ES-I3 (cell line): ENCODE measurements around the gene GNAI1.

Experiments used
- H3K36me3 ChIP-seq: 2 replicates; pipeline ENCODE4 v1.6.1; 2013; ENCODE audit warnings: mild to moderate bottlenecking, low read length, control low read depth, moderate library complexity; ENCODE audit not compliant: insufficient read depth
- H3K4me1 ChIP-seq: 2 replicates; pipeline ENCODE4 v1.6.1; 2013; ENCODE audit warnings: mild to moderate bottlenecking, control low read depth, low read length; ENCODE audit not compliant: insufficient read depth
- H3K9ac ChIP-seq: 2 replicates; pipeline ENCODE4 v1.6.1; 2013; ENCODE audit warnings: low read depth, mild to moderate bottlenecking, low read length, moderate library complexity
- H3K9me3 ChIP-seq: 2 replicates; pipeline ENCODE4 v1.6.1; 2013; ENCODE audit warnings: mild to moderate bottlenecking, low read length, moderate library complexity; ENCODE audit not compliant: control insufficient read depth, insufficient read depth

GNAI1 gene

DNA sequence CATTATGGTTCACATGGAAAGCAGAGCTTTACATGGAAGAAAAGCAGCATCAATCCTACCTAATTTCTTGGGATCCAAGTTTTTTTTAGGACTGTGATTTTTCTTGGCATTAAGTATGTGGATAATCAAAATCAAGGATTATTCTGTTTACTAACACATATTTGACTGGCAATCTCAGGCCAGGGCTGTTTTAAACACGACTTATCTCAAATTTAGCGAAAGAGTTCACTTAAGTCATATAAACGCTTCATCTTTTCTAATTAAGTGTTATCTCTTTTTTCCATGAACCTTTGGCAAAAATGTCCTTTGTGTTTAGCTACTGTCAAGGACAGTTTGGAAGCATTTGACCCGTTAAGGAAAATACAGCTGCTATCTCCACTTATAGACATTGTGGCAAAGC lies 92.0 kb downstream of the GNAI1 start:
- peaks cover 15% of the 10 kb centered on the region for H3K4me1 ChIP-seq
- no peaks in the 10 kb centered on the region for H3K9me3 ChIP-seq
- no peaks in the 10 kb centered on the region; the same call in 1 of the 2 replicates for H3K36me3 ChIP-seq
- H3K9ac ChIP-seq: no peak overlapping the region

DNA sequence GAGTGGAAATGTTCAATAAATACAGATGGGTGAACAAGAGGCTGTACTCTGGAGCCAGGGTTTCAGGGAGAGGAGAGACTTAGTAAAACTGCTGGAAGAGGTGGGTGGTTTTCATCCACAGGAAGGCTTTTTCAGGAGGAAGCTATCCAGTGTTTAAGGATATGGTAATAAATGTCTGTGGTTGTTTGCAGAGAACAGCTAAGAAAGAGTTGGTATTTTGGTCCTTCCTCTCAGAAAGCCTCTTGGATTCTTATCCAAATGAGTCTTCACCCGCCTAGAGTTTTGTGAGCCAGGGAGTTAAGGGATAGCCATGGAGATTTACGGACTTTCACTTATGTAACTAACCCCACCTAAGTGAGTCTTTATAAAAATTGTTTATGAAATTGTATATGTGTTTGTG lies 95.7 kb downstream of the GNAI1 start:
- H3K36me3 ChIP-seq: no peaks in the 10 kb centered on the region
- H3K4me1 ChIP-seq: 0 out of 2 replicates have a peak, but pooled peaks cover 6% of the 10 kb centered on the region
- H3K9ac ChIP-seq: no peak overlapping the region
- H3K9me3 ChIP-seq: no peaks in the 10 kb centered on the region

DNA sequence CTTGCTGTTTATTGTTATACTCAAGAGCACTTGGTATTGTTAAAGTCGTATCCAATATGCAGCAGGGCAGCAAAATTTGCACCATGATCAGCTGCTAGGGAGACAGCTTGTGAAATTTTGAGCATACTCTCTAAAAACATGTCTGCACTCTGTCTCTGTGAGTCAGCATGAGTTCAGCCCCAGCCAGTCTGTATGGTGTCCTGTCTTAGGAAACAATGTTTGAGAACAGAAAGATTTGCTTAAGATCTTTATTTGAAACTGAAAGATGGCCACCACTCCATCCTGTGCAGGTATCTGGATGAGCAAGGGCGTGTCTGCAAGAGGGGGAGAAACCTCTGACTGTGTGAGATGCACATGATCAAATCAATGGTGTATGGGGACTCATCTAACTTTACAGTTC lies 97.1 kb downstream of the GNAI1 start:
- H3K4me1 ChIP-seq: 0 out of 2 replicates have a peak, but pooled peaks cover 6% of the 10 kb centered on the region
- H3K9ac ChIP-seq: no peak overlapping the region
- no peaks in the 10 kb centered on the region for H3K36me3 ChIP-seq
- H3K9me3 ChIP-seq: no peaks in the 10 kb centered on the region

DNA sequence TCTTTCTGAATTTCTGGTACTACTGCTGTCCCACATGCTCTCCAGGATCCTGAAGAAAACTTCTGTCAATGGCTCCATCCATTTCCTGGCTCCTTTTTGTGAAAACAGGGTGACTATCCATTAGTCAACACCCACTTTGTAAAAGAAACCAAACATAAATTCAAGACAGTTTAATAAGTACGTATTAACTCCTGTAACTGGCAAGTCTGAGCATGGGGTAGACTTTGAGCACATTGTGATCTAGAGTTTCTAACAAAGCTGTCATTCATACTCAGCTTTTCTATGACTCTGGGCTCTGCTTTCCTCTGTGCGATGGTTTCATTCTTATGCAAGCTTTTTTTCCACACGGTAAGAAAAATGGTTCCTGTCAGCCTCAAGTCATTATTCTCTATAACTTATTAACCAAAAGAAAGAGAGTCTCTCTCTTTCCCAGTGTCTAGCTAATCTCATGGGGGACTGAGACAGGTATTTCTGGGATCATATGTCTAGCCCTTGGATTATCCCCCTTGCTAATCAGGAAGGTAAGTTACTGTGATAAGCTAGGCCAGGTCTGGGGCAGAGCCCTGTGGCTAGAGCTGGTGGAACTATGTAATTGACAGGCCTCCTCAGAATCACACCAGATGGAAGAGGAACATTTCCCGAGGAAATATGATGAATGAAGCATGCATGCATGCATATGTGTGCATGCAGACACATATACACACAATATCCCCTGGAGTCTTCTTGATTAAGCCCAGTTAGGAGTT lies 98.5 kb downstream of the GNAI1 start:
- H3K4me1 ChIP-seq: 0 out of 2 replicates have a peak, but pooled peaks cover 6% of the 10 kb centered on the region
- no peak overlapping the region for H3K9ac ChIP-seq
- H3K9me3 ChIP-seq: no peaks in the 10 kb centered on the region
- H3K36me3 ChIP-seq: no peaks in the 10 kb centered on the region

DNA sequence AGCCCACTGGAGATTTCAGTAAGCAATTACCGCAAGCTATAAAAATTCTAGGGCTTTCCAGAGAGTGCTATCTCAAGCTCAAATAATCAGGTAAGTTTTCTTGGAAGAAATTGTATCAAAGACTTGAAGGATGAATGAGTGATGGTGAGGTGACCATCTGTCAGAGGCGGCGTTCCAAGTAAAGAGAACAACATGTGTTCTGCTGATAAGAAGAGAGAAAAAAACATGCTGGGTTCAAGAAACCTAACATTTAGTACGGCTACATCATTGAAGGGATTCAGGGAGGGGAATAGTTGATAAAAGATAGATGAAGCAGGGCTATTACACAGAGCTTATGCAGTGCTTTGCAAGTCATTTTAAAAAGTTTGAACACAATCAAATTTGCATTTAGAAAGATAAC lies 100.7 kb downstream of the GNAI1 start:
- Histone ChIP-seq H3K9me3 (no peaks in the 10 kb centered on the region), H3K9ac (no peak overlapping the region), H3K4me1 (peaks cover 2% of the 10 kb centered on the region; the same call in 1 of the 2 replicates), H3K36me3 (no peaks in the 10 kb centered on the region)

DNA sequence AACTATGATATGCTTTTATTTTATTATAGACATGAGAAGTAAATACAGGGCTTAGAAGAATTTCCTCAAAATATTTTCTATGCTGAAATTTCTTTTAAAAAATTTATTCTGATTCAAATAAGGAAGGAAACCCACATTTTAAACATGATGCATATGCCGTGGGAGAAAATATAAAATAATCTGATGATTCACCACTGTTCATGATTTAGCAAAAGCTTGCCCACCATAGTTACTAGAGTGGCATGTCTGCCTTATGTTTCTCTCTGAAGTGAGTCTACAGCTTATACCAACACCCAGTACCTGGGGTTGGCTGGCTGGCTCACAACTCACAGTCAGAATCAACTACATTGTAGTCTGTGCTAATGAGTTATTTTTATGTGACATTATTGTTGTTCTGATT lies 102.0 kb downstream of the GNAI1 start:
- Histone ChIP-seq H3K9me3 (no peaks in the 10 kb centered on the region), H3K9ac (no peak overlapping the region), H3K4me1 (peaks cover 8% of the 10 kb centered on the region; the same call in 1 of the 2 replicates), H3K36me3 (no peaks in the 10 kb centered on the region)

DNA sequence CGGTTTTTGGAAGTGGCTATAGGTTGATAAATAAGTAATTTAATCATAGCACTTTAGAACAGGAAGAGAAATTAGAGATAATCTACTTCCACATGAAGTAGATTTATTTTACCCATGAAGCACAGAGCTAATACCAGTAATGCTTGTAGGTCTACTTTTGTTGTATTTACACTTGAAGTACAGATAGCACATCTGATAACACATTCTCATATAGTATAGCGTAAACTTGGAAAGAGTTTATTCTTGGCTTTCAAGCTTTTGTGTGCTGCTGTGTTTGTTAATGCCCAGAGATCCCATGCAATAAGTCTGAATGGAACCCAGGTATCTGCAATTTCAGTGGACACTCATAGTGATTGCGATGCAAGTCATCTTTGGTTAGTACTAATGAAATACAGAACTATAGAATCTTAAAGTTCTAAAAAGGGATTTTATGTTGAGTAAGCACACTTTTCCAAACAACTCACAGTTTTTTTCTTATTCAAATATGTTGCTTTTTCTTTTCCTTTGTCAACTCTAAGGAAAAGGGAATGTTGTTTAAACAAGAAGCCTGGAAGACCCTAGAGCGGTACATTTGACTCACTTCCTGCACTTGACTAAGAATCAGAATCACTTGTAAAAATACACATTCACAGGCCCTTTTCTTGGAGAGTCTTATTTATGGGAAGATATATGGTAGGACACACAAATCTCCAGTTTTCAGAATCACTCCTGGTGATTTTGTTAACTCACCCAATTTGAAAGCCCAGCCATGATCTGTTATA lies 105.8 kb downstream of the GNAI1 start:
- Histone ChIP-seq H3K4me1 (peaks cover 11% of the 10 kb centered on the region), H3K9ac (no peak overlapping the region), H3K36me3 (no peaks in the 10 kb centered on the region), H3K9me3 (no peaks in the 10 kb centered on the region)

DNA sequence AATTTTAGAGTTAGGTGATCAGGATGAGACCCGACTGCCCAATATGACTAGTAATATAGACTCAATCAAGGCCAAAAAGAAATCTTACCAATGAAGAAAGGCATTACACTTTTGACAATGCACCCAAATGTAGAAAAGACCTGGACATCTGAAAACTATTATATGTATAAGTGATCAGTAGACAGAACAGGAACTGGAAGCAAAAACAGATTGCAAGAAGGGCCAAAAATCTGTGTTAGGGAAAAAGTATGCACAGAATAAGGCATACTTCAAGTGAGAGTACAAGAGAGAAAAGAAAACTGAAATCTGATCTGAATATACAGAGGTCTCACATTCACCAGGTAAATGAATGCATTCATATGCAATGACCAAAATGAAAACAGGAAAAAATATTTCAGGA lies 107.0 kb downstream of the GNAI1 start:
- H3K9me3 ChIP-seq: no peaks in the 10 kb centered on the region
- no peak overlapping the region for H3K9ac ChIP-seq
- H3K36me3 ChIP-seq: no peaks in the 10 kb centered on the region
- peaks cover 11% of the 10 kb centered on the region for H3K4me1 ChIP-seq

DNA sequence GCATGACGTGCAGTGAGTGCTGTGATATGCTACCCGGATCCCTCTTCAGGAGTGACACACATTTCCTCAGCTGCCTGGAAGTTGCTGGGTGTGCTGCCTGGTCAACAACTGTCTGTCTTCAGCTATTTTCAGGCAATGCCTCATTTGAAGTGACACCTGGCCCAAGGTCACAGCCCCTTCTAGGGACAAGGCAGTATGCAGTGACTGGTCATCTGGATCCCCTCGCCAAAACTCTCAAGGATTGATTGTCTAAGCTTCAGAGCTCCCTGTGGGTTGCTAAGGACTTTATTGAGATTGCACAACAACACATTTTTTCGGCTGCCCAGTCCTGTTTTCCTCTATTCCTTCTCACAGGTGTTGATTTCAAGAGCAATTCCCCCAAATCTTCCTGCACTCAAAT lies 108.8 kb downstream of the GNAI1 start:
- Histone ChIP-seq H3K9ac (no peak overlapping the region), H3K36me3 (no peaks in the 10 kb centered on the region), H3K9me3 (no peaks in the 10 kb centered on the region), H3K4me1 (peaks cover 11% of the 10 kb centered on the region)

DNA sequence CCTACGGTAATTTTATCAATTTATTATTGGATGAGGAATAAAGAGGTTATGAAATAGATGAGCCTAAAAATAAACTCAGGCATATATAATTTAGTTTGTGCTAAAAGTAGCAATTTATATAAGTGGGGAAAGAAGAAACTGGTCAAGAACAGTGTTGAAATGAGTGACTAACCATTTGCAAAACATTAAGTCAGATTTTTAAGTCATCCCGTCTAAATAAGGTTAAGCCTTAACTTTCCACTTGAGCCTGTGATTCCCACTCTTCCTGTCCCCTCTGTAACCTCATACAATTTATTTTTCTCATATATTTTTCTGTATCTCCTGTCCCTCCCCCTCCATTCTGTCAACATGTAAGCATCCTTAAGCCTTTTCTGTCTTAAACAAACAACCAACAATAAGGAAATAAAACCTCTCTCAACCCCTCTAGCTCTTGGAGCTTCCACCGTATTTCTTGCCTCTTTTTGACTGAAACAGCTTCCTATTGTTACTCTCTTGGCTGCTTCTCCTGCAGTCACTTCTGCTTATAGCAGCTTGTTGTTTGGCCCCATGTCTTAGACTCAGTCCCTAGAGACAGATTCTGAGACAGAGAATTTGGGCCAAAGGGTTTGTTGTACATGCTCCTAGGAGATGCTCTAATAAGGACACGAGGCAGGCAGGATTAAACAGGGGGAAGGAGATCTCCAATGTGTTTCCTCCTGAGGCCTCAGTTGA lies 109.7 kb downstream of the GNAI1 start:
- H3K36me3 ChIP-seq: no peaks in the 10 kb centered on the region
- H3K9ac ChIP-seq: no peak overlapping the region
- H3K4me1 ChIP-seq: peaks cover 11% of the 10 kb centered on the region
- H3K9me3 ChIP-seq: no peaks in the 10 kb centered on the region

DNA sequence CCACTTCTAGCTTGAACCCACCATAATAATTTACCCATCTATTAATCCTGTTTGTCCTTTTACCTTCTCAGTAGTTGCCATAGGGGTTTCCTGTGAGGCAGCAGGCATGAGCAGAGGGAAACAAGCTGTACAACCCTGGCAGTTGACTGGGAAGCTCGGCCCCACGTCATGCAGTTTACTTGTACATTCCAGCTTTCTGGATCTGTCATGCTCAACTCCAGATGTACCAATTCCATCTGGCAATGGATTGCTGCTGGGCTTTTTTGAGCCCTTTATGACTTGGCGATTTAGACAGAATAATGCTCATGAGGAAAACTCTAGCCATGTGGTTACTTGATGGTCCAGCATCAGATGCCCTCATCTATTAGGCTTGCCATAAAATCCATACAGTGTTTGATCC lies 112.5 kb downstream of the GNAI1 start:
- Histone ChIP-seq H3K4me1 (peaks cover 3% of the 10 kb centered on the region; the same call in 1 of the 2 replicates), H3K9ac (no peak overlapping the region), H3K36me3 (no peaks in the 10 kb centered on the region), H3K9me3 (no peaks in the 10 kb centered on the region)

DNA sequence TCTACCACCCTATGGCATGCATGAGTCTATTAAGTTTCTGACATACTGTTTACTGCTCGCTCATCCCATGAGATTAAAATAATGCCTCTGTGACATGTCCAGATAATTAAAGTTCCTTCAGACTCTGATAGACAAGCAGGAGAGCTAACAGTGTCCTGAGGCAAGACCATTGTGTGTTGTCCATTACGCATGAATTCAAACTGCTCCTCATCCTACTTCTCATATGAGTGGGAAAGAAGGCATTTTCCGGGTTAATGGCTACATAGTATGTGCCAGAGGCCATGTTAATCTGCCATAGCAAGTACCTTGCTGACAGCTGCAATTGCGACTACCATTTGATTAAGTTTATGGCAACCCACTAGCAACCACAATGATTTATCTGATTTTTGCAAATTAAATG lies 113.3 kb downstream of the GNAI1 start:
- no peaks in the 10 kb centered on the region for H3K36me3 ChIP-seq
- H3K4me1 ChIP-seq: peaks cover 3% of the 10 kb centered on the region; the same call in 1 of the 2 replicates
- H3K9ac ChIP-seq: no peak overlapping the region
- H3K9me3 ChIP-seq: no peaks in the 10 kb centered on the region

DNA sequence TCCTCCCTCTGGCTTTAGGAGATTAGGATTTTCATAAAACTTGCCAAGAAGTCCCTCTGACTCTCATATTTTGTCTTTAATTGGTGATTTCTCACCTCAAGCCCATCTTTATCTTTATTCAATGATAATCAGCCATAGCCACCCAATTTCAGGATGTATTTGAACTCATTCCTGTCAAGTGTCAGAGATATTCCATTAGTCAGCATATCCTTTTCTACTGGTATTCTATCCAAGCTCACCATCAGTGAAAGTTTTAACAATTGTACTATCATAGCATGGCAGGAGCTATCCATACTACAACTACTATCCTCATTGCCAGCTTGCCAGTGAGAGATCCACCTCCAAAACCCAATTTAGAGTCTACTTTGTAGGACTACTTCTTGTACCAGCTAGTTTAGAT lies 114.6 kb downstream of the GNAI1 start:
- Histone ChIP-seq H3K36me3 (no peaks in the 10 kb centered on the region), H3K9ac (no peak overlapping the region), H3K4me1 (no peaks in the 10 kb centered on the region), H3K9me3 (no peaks in the 10 kb centered on the region)

DNA sequence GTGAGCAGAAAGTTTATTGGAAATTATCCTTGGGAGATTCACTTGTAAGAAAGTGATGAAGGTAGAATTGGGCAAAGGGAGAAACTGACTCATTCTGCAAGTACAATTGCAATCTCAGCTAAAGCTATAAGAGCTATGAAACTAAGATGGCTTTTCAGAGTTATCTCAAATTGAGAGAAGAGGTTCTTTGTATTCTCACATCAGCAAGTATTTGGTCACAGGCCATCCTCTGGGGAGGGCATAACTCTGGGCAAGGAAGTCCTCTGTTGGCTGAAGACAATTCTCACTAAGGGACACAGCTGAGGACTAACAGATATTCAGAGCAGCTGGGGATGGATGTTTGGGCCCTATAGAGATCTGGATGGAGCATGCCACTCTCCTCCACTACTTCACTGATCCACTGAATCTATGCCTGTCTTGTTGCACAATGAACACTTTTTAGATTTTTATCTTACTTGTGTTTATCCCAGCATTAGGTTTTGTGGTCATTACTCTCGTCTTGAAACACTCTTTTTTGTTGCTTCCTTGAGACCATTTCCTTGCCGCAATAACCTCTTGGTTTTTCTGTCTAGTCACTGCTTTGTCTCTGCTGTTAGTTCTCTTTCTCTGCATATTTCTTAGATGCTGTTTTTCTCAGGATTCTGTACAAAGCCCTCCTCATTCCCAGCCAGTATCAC lies 115.1 kb downstream of the GNAI1 start:
- Histone ChIP-seq H3K4me1 (no peaks in the 10 kb centered on the region), H3K9me3 (no peaks in the 10 kb centered on the region), H3K36me3 (no peaks in the 10 kb centered on the region), H3K9ac (no peak overlapping the region)
